Measurements from ENCODE around the gene GALNTL6.

- TF ChIP-seq CTCF (IDR thresholded peaks at IDR 0.05; ENCODE audit: insufficient read depth, low read length, poor library complexity, severe bottlenecking) (no peak), EZH2phosphoT487 (conservative IDR thresholded peaks at IDR 0.05; ENCODE audit: low read length) (no peak)
These were observed 27.8 kb upstream of the GALNTL6 start for GRCh38 chr4:171785388-171785787.
